Heart left ventricle (tissue), 16 donors: ENCODE results near the gene TNNI3K. TPM values are rescaled to one million over a fixed set of nuclear protein-coding genes. Genes with fewer than 3 reads are reported as not detected.

Source experiments
- ATAC-seq, 4 donors: fragments of 200-7000 bp; cut with Tn5 transposase; one replicate each; pipeline ENCODE4 v1.9.1; 2020 to 2022; ENCODE audit warnings: moderate library complexity in 4 of 4, mild to moderate bottlenecking in 3 of 4, moderate number of reproducible peaks in 1 of 4
- DNase-seq, 5 donors: peaks; one replicate each; pipeline ENCODE4 v3.0.0-alpha.2; 2020
- H3K27ac ChIP-seq, 12 donors: fragments of 200-600 bp; sonication (generic) in 4 of 12; one replicate each; pipeline versions ENCODE4 v1.5.0 to v1.8.0; 2016 to 2022; ENCODE audit warnings: mild to moderate bottlenecking in 2 of 12
- H3K27me3 ChIP-seq, 9 donors: fragments of 200-600 bp; sonication (generic) in 2 of 9; one replicate each; pipeline versions ENCODE4 v1.5.1 to v1.8.0; 2016 to 2022; ENCODE audit warnings: mild to moderate bottlenecking in 3 of 9
- H3K36me3 ChIP-seq, 9 donors: fragments of 200-600 bp; sonication (generic) in 2 of 9; one replicate each; pipeline versions ENCODE4 v1.5.0 to v1.8.0; 2018 to 2022; ENCODE audit warnings: mild to moderate bottlenecking in 2 of 9
- H3K4me1 ChIP-seq, 12 donors: fragments of 200-600 bp; sonication (generic) in 4 of 12; one replicate each; pipeline versions ENCODE4 v1.5.0 to v1.8.0; 2016 to 2022; ENCODE audit warnings: mild to moderate bottlenecking in 3 of 12
- H3K4me3 ChIP-seq, 12 donors: fragments of 200-600 bp; sonication (generic) in 4 of 12; one replicate each; pipeline versions ENCODE4 v1.5.0 to v1.8.0; 2017 to 2022; ENCODE audit warnings: mild to moderate bottlenecking in 9 of 12, moderate library complexity in 4 of 12
- H3K9me3 ChIP-seq, 12 donors: fragments of 200-600 bp; sonication (generic) in 4 of 12; one replicate each; pipeline versions ENCODE4 v1.5.0 to v1.8.0; 2016 to 2022; ENCODE audit warnings: mild to moderate bottlenecking in 1 of 12
- CTCF ChIP-seq, 12 donors: fragments of 200-600 bp; sonication (generic) in 4 of 12; IDR thresholded peaks; one replicate each; pipeline versions ENCODE4 v1.5.0 to v1.8.0; 2018 to 2022; ENCODE audit warnings: antibody characterized with exemption in 12 of 12, mild to moderate bottlenecking in 5 of 12
- POLR2A ChIP-seq, 2 donors: fragments of 450-650 bp; IDR thresholded peaks; one replicate each; pipeline ENCODE4 v1.6.1; 2017; ENCODE audit warnings: antibody characterized with exemption in 2 of 2, mild to moderate bottlenecking in 2 of 2, moderate library complexity in 2 of 2
- WGBS, 4 donors: extraction: QIAGEN DNeasy Blood & Tissue Kit in 2 of 4; methylation state at CpG; one replicate each; pipeline versions ENCODE4 v1.1.5 to v1.1.7; 2013 to 2018; 5-methylcytosine and 5-hydroxymethylcytosine counted together
- intact Hi-C, 10 donors: fragments of 100-400 bp; cut with DNase I; formaldehyde crosslinking; loops; one replicate each; pipeline versions ENCODE4 v1.11.1 to v1.14.2; 2022
- polyA plus RNA-seq, 2 donors: library from polyadenylated mRNA; stranded (reverse); fragments of 200-250 nt; gene quantifications; one replicate each; pipeline ENCODE4 v1.2.3, GENCODE V29; 2013
- total RNA-seq, 9 donors: library from RNA; depleted of rRNA in 2 of 9; stranded (reverse); fragments of >200 nt in 2 of 9; fragmentation: NEBNext Ultra II Directional in 3 of 9; extraction: Animal tissue kit (Norgen Biotek cat#: 25700) in 3 of 9; gene quantifications; one replicate each; pipeline versions ENCODE4 v1.1.0 to v1.2.4, GENCODE V29; 2016 to 2023
- donor health status: ischemic (EF 13 %, LVEDD 7.1; RV severe dilation, severe dysfunction).
- donor health status: healthy with polysubstance abuse.
- donor health status: DM: no; HTN: yes; CAD: no.
- donor health status: DM: no; HTN: no; CAD: no.
- donor health status: ischemic (EF 25% LVEDD 6.9; RV normal size, moderate dysfunction).
- donor health status: ischemic (EF 25% LVEDD 5.7; RV mildly dilated, moderate dysfunction).
- donor health status: healthy.
- donor health status: DM: yes; HTN: yes; CAD: no.
- donor health status: ischemic (EF 35%, LVEDD 5.7; RV mildly dilated, moderate dysfunction).
- donor health status: nonischemic (EF 11% LVEDD 7.7; RV severe dilation, severe dysfunction).
- donor health status: DM: yes; HTN: yes; CAD: no.
- donor health status: PGD.
- donor health status: ischemic (EF 29% LVEDD 5.4; RV normal size, mild dysfunction).
- donor health status: nonischemic (EF 23%, LVEDD 6.1; RV moderate dilation, normal function).

The TNNI3K gene
- total and polyA plus RNA-seq, 11 donors, result 11.5 to 108 (median 59.9) TPM

GRCh38 chr1:74471470-74471869 is 236.3 kb downstream of the TNNI3K start:
- peak overlapping the region in 11 of 12 donors; percentile 24 to 76 (median 66) for H3K27ac ChIP-seq
- no peak for DNase-seq
- H3K9me3 ChIP-seq, result no peaks in the 10 kb centered on the region
- no peaks in the 10 kb centered on the region for H3K27me3 ChIP-seq
- peaks cover 0 to 45% (median 23%) of the 10 kb centered on the region in 12 donors for H3K4me1 ChIP-seq
- 32 to 36% (median 35%) methylated on average over 3 of the region's 3 CpGs for WGBS, 4 donors
- TF ChIP-seq POLR2A (IDR thresholded peaks at IDR 0.05) (no peak), CTCF (IDR thresholded peaks at IDR 0.05) (no peak)
- intact Hi-C loops, result loop anchor here in 2 of 10 donors (2.0 to 5.0 kb wide), 2 partner anchors 273 to 274 kb away; partner anchors contain the start of genes FPGT (in 2 of the 2) and LRRIQ3 (in 2 of the 2)
- no peaks in the 10 kb centered on the region for H3K36me3 ChIP-seq
- ATAC-seq, result no peak
- H3K4me3 ChIP-seq, result no peak overlapping the region

GRCh38 chr1:74474585-74474984 is 239.4 kb downstream of the TNNI3K start:
- ATAC-seq, result peak in 1 of 4 donors; percentile 10

GRCh38 chr1:74478979-74479378 is 243.8 kb downstream of the TNNI3K start:
- WGBS, 4 donors, result 77 to 85% (median 82%) methylated on average over 2 of the region's 2 CpGs
- ATAC-seq (no peak), DNase-seq (no peak)
- Histone ChIP-seq H3K4me3 (no peak overlapping the region), H3K4me1 (peaks cover 0 to 12% (median 0%) of the 10 kb centered on the region in 12 donors), H3K27me3 (no peaks in the 10 kb centered on the region), H3K9me3 (no peaks in the 10 kb centered on the region), H3K27ac (no peak overlapping the region), H3K36me3 (no peaks in the 10 kb centered on the region)
- TF ChIP-seq POLR2A (IDR thresholded peaks at IDR 0.05), result no peak
- no peak for TF ChIP-seq CTCF (IDR thresholded peaks at IDR 0.05)
- intact Hi-C loops, result no loop called here

More at GRCh38 chr1:74474585-74474984, 239.4 kb downstream of the TNNI3K start:
- Histone ChIP-seq H3K9me3 (no peaks in the 10 kb centered on the region), H3K27me3 (no peaks in the 10 kb centered on the region), H3K36me3 (no peaks in the 10 kb centered on the region), H3K27ac (no peak overlapping the region), H3K4me3 (no peak overlapping the region), H3K4me1 (peaks cover 0 to 31% (median 19%) of the 10 kb centered on the region in 12 donors)
- TF ChIP-seq CTCF (IDR thresholded peaks at IDR 0.05) (no peak), POLR2A (IDR thresholded peaks at IDR 0.05) (no peak)
- 65 to 78% (median 74%) methylated on average over 6 of the region's 6 CpGs for WGBS, 4 donors
- intact Hi-C loops, result loop anchor here in 1 of 10 donors (5.0 kb wide), 1 partner anchor 277 kb away; the partner anchor contains the start of genes FPGT and LRRIQ3
- DNase-seq, result no peak

- peak in 2 of 4 donors; percentile 20 to 34 for ATAC-seq
- no peaks in the 10 kb centered on the region for H3K9me3 ChIP-seq
- WGBS, 4 donors, result 61 to 69% (median 64%) methylated on average over 6 of the region's 6 CpGs
- no peak for DNase-seq
- H3K27ac ChIP-seq, result no peak overlapping the region
- H3K27me3 ChIP-seq, result no peaks in the 10 kb centered on the region
- no peaks in the 10 kb centered on the region for H3K36me3 ChIP-seq
- peaks cover 0 to 12% (median 0%) of the 10 kb centered on the region in 12 donors for H3K4me1 ChIP-seq
- intact Hi-C loops, result loop anchor here in 1 of 10 donors (10.0 kb wide), 1 partner anchor 475 kb away; no protein-coding TSS in a partner anchor
- H3K4me3 ChIP-seq, result no peak overlapping the region
- TF ChIP-seq POLR2A (IDR thresholded peaks at IDR 0.05) (no peak), CTCF (IDR thresholded peaks at IDR 0.05) (no peak)
Observed at GRCh38 chr1:74480068-74480467, 244.9 kb downstream of the TNNI3K start.
